Stimulated activated naive CD8-positive, alpha-beta T cell treated with anti-CD3 and anti-CD28 coated beads, Interleukin-15, Interleukin-2, amounts not matched to agents 100 ng/mL and 50 ng/mL, for 24 hours (primary cell): ENCODE measurements around the gene PRKAB1.
A peak's percentile ranks its signal among the peaks of the same experiment; 100 is the strongest.
"Not testable (repeated sequence)": the region's sequence is repeated elsewhere in the genome, so short reads cannot be mapped to it uniquely, and the experiment has no call there.

Experiments used
- H3K27ac Mint-ChIP-seq: one replicate; pipeline ENCODE4 v1.8.0; 2021; ENCODE audit warnings: mild to moderate bottlenecking, mixed read lengths
- H3K27me3 Mint-ChIP-seq: one replicate; pipeline ENCODE4 v1.8.0; 2021; ENCODE audit warnings: mixed read lengths
- H3K36me3 Mint-ChIP-seq: one replicate; pipeline ENCODE4 v1.8.0; 2021; ENCODE audit warnings: low read depth, mixed read lengths
- H3K4me1 Mint-ChIP-seq: one replicate; pipeline ENCODE4 v1.8.0; 2021; ENCODE audit warnings: low read depth, mixed read lengths
- H3K4me3 Mint-ChIP-seq: one replicate; pipeline ENCODE4 v1.8.0; 2021; ENCODE audit warnings: mild to moderate bottlenecking, mixed read lengths
- H3K9me3 Mint-ChIP-seq: one replicate; pipeline ENCODE4 v1.8.0; 2021; ENCODE audit warnings: mixed read lengths

The PRKAB1 gene

DNA sequence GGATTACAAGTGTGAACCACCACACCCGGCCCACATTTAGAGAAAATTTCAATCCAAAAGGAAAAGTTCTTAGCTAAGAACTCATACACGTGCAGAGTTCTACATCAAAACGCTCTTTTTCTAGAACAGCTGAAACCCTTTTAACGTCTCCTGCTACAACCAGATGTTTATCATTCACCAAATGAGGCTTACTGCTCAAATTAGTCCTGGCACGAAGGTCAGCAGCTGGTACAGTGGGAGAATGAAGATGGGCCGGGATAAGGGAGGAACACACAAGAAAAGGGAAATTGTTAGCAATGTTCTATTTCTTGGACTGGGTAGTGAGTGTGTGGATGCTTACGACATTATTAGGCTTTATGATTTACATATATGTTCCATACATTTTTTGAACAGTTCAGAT lies 37.2 kb downstream of the PRKAB1 start:
- no peaks in the 10 kb centered on the region for H3K27me3 Mint-ChIP-seq
- H3K4me3 Mint-ChIP-seq: no peak overlapping the region
- H3K9me3 Mint-ChIP-seq: no peaks in the 10 kb centered on the region
- peaks cover 45% of the 10 kb centered on the region for H3K36me3 Mint-ChIP-seq
- no peaks in the 10 kb centered on the region for H3K4me1 Mint-ChIP-seq
- H3K27ac Mint-ChIP-seq: no peak overlapping the region

DNA sequence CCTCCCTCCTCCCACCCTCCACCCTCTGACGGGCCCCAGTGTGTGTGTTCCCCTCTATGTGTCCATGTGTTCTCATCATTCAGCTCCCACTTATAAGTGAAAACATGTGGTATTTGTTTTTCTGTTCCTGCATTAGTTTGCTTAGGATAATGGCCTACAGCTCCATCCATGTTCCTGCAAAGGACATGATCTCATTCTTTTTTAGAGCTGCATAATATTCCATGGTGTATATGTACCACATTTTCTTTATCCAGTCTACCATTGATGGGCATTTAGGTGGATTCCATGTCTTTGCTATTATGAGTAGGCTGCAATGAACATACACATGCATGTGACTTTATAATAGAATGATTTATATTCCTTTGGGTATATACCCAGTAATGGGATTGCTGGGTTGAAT lies 38.5 kb downstream of the PRKAB1 start:
- H3K9me3 Mint-ChIP-seq, H3K27me3 Mint-ChIP-seq, H3K4me1 Mint-ChIP-seq, H3K4me3 Mint-ChIP-seq, H3K27ac Mint-ChIP-seq: not testable (repeated sequence)
- H3K36me3 Mint-ChIP-seq: peaks cover 44% of the 10 kb centered on the region

DNA sequence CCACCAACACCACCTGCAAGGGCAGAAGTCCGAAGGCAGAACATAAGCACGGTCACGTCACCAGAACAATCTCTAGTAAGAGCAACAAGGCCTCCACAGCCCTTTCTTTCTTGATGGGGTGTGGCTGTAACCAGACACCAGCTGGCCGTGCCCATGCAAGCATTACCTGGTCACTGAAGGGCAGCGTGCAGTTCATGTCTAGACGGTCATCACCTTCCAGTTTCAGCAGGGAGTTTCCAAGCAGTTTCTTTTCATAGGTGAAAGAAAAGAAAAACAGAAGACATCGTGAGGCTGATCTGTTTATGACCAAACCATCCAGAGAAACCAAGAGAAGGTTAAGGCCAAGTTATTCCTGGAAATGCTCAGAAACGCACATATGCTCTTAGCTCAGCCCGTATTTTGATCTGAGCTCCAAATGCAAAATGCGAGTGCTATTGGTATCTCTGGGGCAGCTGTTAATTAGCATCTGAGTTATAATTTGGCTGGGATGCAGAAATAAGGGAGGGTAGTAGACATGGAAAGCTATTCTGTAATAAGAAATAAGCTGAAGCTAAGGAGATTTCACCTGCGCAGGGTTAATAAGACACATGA lies 42.5 kb downstream of the PRKAB1 start:
- H3K36me3 Mint-ChIP-seq: peaks cover 70% of the 10 kb centered on the region

DNA sequence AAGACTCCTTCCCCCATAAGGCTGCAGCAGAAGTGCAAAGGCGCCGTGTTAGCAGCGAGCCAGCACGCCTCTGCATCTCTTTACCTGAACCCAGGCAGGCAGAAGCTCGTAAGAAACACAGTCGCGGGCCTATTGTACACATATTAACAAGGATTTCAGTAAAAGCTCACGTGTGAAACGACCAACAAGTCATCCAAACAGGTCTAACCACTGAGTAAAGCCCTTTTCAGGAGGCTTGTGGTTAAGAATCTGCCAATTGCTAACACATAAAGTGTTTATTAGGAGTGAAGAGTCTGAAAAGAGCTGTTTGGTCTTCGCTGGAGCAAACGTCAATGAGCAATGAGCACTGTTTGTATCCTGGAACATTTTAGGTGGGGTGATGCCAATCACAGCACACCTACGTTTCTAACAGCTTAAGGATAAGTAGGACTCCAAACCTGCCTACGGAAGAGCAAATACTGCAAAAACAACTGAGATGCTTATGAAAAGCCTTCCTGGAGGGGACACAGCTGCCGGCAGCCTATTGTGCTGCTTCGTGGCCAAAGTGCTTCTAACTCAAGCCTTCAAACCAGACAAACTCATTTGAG lies 43.1 kb downstream of the PRKAB1 start:
- H3K4me1 Mint-ChIP-seq: peaks cover 9% of the 10 kb centered on the region
- H3K36me3 Mint-ChIP-seq: peaks cover 74% of the 10 kb centered on the region

More for the DNA sequence above, 42.5 kb downstream of the PRKAB1 start:
- no peak overlapping the region for H3K27ac Mint-ChIP-seq
- peaks cover 8% of the 10 kb centered on the region for H3K4me1 Mint-ChIP-seq
- no peak overlapping the region for H3K4me3 Mint-ChIP-seq
- H3K27me3 Mint-ChIP-seq: no peaks in the 10 kb centered on the region
- peaks cover 4% of the 10 kb centered on the region for H3K9me3 Mint-ChIP-seq

DNA sequence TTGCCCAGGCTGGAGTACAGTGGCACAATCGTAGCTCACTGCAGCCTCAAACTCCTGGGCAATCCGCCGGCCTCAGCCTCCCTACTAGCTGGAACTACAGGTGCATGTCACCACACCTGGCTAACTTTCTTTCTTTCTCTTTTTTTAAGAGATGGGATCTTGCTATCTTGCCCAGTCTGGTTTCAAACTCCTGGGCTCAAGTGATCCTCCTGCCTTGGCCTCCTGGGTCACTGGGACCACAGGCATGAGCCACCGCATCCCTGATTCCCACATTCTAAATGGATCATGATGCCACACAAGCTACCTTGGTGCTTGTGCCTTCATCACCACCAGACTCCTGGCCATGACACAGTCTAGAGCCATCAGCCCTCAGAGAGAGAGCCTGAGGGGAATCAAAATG lies 43.8 kb downstream of the PRKAB1 start:
- Mint-ChIP-seq H3K4me1 (peaks cover 13% of the 10 kb centered on the region), H3K36me3 (peaks cover 79% of the 10 kb centered on the region), H3K27me3 (no peaks in the 10 kb centered on the region), H3K27ac (no peak overlapping the region), H3K9me3 (peaks cover 4% of the 10 kb centered on the region), H3K4me3 (no peak overlapping the region)

More for the DNA sequence above, 43.1 kb downstream of the PRKAB1 start:
- no peak overlapping the region for H3K27ac Mint-ChIP-seq
- H3K4me3 Mint-ChIP-seq: no peak overlapping the region
- H3K27me3 Mint-ChIP-seq: no peaks in the 10 kb centered on the region
- peaks cover 4% of the 10 kb centered on the region for H3K9me3 Mint-ChIP-seq

DNA sequence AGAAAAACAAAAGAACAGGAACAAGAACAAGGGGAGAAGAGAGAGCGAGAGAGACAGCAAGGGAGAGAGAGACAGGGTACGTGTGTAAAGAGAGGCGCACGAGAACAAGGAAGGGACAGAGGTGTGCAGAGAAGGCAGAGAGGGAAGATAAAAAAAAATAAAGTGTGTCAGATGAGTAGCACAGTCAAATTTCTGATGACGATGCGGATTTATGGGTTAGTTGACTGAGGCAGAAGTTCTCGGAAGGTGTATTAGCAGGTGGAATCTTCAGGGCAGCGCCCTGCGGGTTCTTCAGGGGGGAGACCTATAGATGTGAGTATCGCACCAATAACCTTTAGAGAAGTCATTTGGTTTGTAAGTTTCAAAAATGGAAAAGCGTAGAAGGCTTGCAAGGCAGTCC lies 44.8 kb downstream of the PRKAB1 start:
- peaks cover 14% of the 10 kb centered on the region for H3K4me1 Mint-ChIP-seq
- peaks cover 74% of the 10 kb centered on the region for H3K36me3 Mint-ChIP-seq
- no peak overlapping the region for H3K4me3 Mint-ChIP-seq
- peaks cover 4% of the 10 kb centered on the region for H3K9me3 Mint-ChIP-seq
- H3K27ac Mint-ChIP-seq: peak overlapping the region; percentile 49
- no peaks in the 10 kb centered on the region for H3K27me3 Mint-ChIP-seq

DNA sequence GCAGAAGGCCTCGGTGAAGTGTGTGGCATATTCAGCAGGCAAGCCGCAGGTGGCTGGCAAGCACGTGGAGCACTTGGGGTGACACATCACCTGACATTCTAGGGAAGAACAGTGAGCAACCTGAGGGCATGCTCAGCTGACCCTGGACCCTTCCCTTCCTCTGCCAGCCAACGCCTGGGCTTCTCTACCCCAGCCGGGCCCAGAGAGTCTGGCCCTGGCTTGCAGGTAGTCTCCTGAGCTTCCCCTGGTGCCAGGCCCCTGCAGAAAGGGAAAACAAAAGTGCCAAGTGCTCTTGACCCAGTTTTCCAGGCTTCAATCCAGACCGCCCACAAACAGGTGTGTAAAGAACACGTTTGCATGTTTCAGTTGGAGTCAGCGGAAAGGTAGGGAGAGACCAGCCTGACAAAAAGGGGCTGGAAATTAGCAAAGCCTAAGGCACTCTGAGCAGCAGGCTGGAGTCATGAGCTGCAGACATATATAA lies 45.7 kb downstream of the PRKAB1 start:
- Mint-ChIP-seq H3K4me3 (no peak overlapping the region), H3K27ac (no peak overlapping the region), H3K36me3 (peaks cover 69% of the 10 kb centered on the region), H3K27me3 (no peaks in the 10 kb centered on the region), H3K9me3 (peaks cover 4% of the 10 kb centered on the region), H3K4me1 (peaks cover 14% of the 10 kb centered on the region)

DNA sequence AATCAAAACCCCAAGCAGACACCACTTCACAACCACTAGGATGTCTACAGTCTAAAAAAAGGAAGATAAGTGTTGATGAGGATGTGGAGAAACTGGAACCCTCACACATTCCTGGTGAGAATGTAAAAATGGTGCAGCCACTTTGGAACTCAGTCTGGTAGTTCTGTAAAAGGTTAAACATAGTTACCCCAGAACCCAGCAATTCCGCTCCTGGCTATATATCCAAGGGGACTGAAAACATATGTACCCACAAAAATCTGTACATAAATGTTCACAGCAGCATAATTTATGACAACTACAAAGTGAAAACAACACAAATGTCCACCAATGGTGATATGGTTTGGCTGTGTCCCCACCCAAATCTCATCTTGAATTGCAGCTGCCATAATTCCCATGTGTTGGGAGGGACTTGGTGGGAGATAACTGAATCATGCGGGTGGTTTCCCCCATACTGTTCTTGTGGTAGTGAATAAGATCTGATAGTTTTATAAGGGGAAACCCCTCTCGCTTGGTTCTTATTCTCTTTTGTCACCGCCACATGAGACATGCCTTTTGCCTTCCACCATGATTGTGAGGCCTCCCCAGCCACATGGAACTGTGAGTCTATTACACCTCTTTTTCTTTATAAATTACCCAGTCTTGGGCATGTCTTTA lies 46.8 kb downstream of the PRKAB1 start:
- Mint-ChIP-seq H3K27me3 (no peaks in the 10 kb centered on the region), H3K9me3 (peaks cover 4% of the 10 kb centered on the region), H3K36me3 (peaks cover 57% of the 10 kb centered on the region), H3K4me3 (no peak overlapping the region), H3K4me1 (peaks cover 14% of the 10 kb centered on the region), H3K27ac (no peak overlapping the region)

DNA sequence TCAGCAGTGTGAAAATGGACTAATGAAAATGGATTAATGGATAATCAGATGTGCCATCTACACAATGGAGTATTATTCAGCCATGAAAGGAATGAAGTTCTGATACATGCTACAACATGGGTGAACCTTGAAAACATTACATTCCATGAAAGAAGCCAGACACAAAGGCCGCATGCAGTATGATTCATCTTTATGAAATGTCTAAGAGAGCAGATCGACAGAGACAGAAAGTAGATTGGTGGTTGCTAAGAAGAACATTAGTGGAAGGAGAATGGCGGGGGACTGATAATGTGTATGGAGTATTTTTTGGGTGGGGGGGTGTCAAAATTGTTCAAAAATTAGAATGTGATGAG lies 47.3 kb downstream of the PRKAB1 start:
- Mint-ChIP-seq H3K27ac (no peak overlapping the region), H3K27me3 (no peaks in the 10 kb centered on the region), H3K9me3 (peaks cover 4% of the 10 kb centered on the region), H3K4me3 (no peak overlapping the region), H3K4me1 (peaks cover 14% of the 10 kb centered on the region), H3K36me3 (peaks cover 52% of the 10 kb centered on the region)

DNA sequence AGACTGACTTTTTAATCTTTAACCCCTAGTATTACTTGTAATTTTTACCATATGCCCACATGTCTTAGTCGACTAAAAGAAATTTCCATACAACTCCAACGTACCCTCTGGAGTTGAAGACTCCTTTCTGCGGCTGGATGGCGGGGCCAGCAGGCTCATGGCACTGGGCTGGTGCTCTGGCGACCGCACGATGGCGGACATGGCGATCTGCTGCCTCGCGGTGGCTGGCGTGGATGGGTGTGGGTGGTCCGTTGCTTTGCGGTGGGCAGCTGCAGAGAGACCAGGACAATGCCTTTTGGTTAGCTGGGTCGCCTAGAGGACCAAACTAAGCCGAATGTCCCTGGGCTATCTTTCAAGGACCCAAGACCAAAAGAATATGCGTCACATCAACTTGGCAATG lies 50.2 kb downstream of the PRKAB1 start:
- Mint-ChIP-seq H3K36me3 (peaks cover 30% of the 10 kb centered on the region), H3K27me3 (no peaks in the 10 kb centered on the region), H3K27ac (no peak overlapping the region), H3K4me3 (no peak overlapping the region), H3K9me3 (peaks cover 4% of the 10 kb centered on the region), H3K4me1 (peaks cover 14% of the 10 kb centered on the region)

DNA sequence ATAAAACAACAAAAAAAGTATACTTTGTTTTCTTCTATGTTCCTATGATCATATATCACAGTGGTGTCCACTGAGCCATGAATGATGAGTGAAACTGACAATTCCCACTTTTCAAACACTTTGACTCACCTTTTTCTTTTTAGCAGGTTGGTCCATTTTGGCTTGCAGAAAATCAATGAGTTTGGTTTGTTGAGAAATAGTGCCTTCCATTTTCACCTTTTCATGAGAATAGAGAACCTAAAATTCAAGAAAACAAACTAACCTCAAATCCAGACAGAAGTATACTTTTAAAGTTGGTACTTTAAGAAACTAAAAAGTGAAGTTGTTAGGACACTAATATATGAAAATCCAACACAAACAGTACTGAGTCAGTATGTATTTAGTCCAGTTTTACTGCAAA lies 52.4 kb downstream of the PRKAB1 start:
- Mint-ChIP-seq H3K9me3 (peaks cover 1% of the 10 kb centered on the region), H3K36me3 (peaks cover 12% of the 10 kb centered on the region)

DNA sequence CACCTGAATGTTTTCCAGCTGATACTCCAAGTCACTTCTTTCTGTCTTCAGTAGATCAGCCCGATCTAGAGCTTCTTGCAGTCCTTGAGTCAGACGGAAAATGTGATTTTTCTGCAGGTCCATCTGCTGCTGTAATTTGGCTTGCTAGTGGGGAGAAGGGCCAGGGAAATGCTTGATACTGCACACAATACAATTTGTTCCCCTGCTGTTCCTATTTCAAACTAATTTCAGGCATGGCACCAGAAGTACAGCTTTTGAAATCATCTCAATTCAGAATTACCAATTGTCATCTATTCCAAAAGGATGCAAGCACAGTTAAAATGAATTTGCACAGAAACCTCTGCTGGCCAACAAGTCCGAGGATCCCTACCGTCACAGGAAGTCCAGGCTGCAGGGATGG lies 53.4 kb downstream of the PRKAB1 start:
- Mint-ChIP-seq H3K9me3 (no peaks in the 10 kb centered on the region), H3K36me3 (peaks cover 5% of the 10 kb centered on the region), H3K27ac (no peak overlapping the region), H3K4me1 (peaks cover 4% of the 10 kb centered on the region), H3K27me3 (no peaks in the 10 kb centered on the region), H3K4me3 (no peak overlapping the region)

More for the DNA sequence above, 52.4 kb downstream of the PRKAB1 start:
- no peak overlapping the region for H3K4me3 Mint-ChIP-seq
- no peaks in the 10 kb centered on the region for H3K27me3 Mint-ChIP-seq
- peaks cover 7% of the 10 kb centered on the region for H3K4me1 Mint-ChIP-seq
- no peak overlapping the region for H3K27ac Mint-ChIP-seq

DNA sequence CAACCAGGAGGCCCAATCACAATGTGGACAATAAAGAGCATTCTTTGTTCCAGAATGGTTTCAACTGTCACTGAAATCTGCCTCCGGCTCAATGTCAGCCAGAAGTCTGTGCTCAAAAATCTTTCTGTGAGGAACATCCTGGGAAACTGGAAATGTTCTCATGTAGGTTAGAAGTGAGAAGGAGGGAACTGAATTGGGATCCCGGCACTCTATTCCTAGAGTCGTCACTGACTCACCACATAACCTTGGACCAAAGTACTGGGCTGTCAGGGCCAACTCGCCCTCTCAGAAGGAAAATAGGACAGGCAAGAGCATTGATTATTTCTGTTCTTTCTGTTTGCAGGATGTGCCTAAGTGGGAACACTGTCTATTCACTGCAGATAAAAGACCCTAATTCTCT lies 57.6 kb downstream of the PRKAB1 start:
- Mint-ChIP-seq H3K4me1 (no peaks in the 10 kb centered on the region), H3K36me3 (peaks cover 8% of the 10 kb centered on the region), H3K4me3 (no peak overlapping the region), H3K9me3 (no peaks in the 10 kb centered on the region), H3K27ac (no peak overlapping the region), H3K27me3 (no peaks in the 10 kb centered on the region)

DNA sequence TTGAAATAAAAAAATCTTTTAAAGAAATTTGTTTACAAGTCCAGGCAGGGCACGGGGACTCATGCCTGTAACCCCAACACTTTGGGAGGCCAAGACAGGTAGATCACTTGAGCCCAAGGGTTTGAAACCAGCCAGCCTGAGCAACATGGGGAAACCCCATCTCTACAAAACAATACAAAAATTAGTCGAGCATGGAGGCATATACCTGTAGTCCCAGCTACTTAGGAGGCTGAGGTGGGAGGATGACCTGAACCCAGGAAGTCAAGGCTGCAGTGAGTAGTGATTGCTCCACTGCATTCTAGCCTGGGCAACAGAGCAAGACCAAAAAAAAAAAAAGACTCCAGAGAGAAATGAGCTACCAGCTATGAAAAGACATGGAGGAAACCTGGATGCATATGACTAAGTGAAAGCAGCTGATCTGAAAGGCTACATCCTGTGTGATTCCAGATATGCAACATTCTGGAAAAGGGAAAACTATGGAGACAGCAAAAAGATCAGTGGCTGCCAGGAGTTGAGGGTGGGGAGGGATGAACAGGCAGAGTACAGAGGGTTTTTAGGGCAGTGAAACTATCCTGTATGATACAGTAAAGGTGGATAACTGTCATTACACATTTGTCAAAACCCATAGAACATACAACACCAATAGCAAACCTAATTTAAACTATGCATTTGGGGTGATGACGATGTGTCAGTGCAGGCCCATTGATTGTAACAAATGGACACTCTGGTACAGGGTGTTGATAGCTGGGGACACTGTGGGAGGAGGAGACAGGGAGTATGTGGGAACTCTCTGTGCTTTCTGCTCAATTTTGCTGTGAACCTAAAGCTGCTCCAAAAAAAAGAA lies 59.9 kb downstream of the PRKAB1 start:
- Mint-ChIP-seq H3K36me3 (peaks cover 13% of the 10 kb centered on the region), H3K27ac (no peak overlapping the region)

DNA sequence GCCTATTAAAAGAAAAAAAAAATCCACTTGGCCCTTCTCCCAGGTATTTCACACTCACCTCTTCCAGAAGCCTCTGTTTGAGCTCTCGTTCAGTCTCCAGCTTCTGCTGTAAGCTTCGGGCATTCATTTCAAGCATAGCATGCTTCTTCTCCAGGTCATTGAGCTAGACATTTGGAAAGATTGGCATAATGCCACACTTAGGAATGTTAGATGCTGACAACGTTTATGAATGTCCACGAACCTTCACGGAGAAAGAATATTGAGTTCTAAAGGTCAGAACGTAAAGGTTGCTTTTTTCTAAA lies 60.5 kb downstream of the PRKAB1 start:
- Mint-ChIP-seq H3K4me3 (no peak overlapping the region), H3K9me3 (no peaks in the 10 kb centered on the region), H3K27me3 (no peaks in the 10 kb centered on the region), H3K36me3 (peaks cover 13% of the 10 kb centered on the region), H3K27ac (no peak overlapping the region), H3K4me1 (no peaks in the 10 kb centered on the region)

More for the DNA sequence above, 59.9 kb downstream of the PRKAB1 start:
- no peaks in the 10 kb centered on the region for H3K27me3 Mint-ChIP-seq
- H3K9me3 Mint-ChIP-seq: no peaks in the 10 kb centered on the region
- H3K4me3 Mint-ChIP-seq: no peak overlapping the region
- H3K4me1 Mint-ChIP-seq: no peaks in the 10 kb centered on the region
